PC-9 (cell line): ENCODE data around the gene DENND1A. TPM values are rescaled to one million over a fixed set of nuclear protein-coding genes. Genes with fewer than 3 reads are reported as not detected.

Source experiments
- BruUV-seq: library from RNA; stranded (reverse); fragments of 400-500 nt; replicated peaks from 2 replicates; lab custom pipeline; 2021; lab: Mats Ljungman, UMichigan
- CTCF ChIA-PET: fragments of 300-600 bp; sonication (Branson Sonifier 250); formaldehyde crosslinking; loops from one replicate; lab custom pipeline; 2022; ENCODE audit warnings: antibody characterized with exemption; lab: Charles Lee
- POLR2A ChIA-PET: fragments of 300-600 bp; sonication (Branson Sonifier 250); formaldehyde crosslinking; loops from one replicate; lab custom pipeline; 2022; ENCODE audit warnings: antibody characterized with exemption; ENCODE audit not compliant: unreplicated experiment; lab: Charles Lee
- DNase-seq, 2 experiments: peaks; one replicate each; pipeline versions ENCODE4 v3.0.0 to v3.0.0-alpha.2; 2015 to 2022; ENCODE audit warnings: mixed read lengths in 1 of 2
- H2AFZ ChIP-seq: fragments of 200-600 bp; sonication (generic); 2 replicates; pipeline ENCODE4 v1.8.1; 2017; ENCODE audit warnings: antibody characterized with exemption
- H3F3A ChIP-seq: fragments of 200-600 bp; sonication (generic); 2 replicates; pipeline ENCODE4 v1.8.1; 2017; ENCODE audit warnings: antibody characterized with exemption, mild to moderate bottlenecking, low read depth; ENCODE audit not compliant: insufficient read depth
- H3K27ac ChIP-seq: fragments of 200-600 bp; sonication (generic); 2 replicates; pipeline ENCODE4 v1.6.1; 2016; ENCODE audit warnings: mixed run types
- H3K27me3 ChIP-seq: fragments of 200-600 bp; sonication (generic); 2 replicates; pipeline ENCODE4 v1.6.1; 2016; ENCODE audit warnings: low read depth, mixed run types; ENCODE audit not compliant: insufficient read depth
- H3K36me3 ChIP-seq: fragments of 200-600 bp; sonication (generic); 2 replicates; pipeline ENCODE4 v1.6.1; 2016; ENCODE audit warnings: low read depth, mixed run types
- H3K4me1 ChIP-seq: fragments of 200-600 bp; sonication (generic); replicated peaks from 2 replicates; pipeline ENCODE4 v1.6.1; 2016; ENCODE audit warnings: mixed run types; ENCODE audit not compliant: insufficient read depth
- H3K4me2 ChIP-seq: fragments of 200-600 bp; sonication (generic); 2 replicates; pipeline ENCODE4 v1.6.1; 2017; ENCODE audit warnings: mixed run types
- H3K4me3 ChIP-seq: fragments of 200-600 bp; sonication (generic); 2 replicates; pipeline ENCODE4 v1.6.1; 2016; ENCODE audit warnings: mixed run types
- H3K79me2 ChIP-seq: fragments of 200-600 bp; sonication (generic); 2 replicates; pipeline ENCODE4 v1.6.1; 2017; ENCODE audit warnings: low read depth, mixed run types
- H3K9me2 ChIP-seq: fragments of 200-600 bp; sonication (generic); 2 replicates; pipeline ENCODE4 v1.8.1; 2017; ENCODE audit warnings: mild to moderate bottlenecking; ENCODE audit not compliant: insufficient read depth
- H3K9me3 ChIP-seq: fragments of 200-600 bp; sonication (generic); 2 replicates; pipeline ENCODE4 v1.8.1; 2016; ENCODE audit warnings: low read depth; ENCODE audit not compliant: insufficient read depth
- H4K20me1 ChIP-seq: fragments of 200-600 bp; sonication (generic); 2 replicates; pipeline ENCODE4 v1.8.1; 2017; ENCODE audit not compliant: insufficient read depth
- CTCF ChIP-seq: fragments of 200-600 bp; sonication (generic); conservative IDR thresholded peaks from 2 replicates; pipeline ENCODE4 v1.6.1; 2017; ENCODE audit warnings: mixed run types, antibody characterized with exemption, mild to moderate bottlenecking, moderate library complexity
- EZH2 ChIP-seq: fragments of 200-600 bp; sonication (generic); IDR thresholded peaks from 2 replicates; pipeline ENCODE4 v1.8.0; 2017; ENCODE audit warnings: antibody characterized with exemption, low read depth
- intact Hi-C: fragments of 100-400 bp; cut with micrococcal nuclease; formaldehyde crosslinking; loops from one replicate; pipeline ENCODE4 v1.10.0; 2022; ENCODE audit not compliant: unreplicated experiment
- total RNA-seq: library from RNA; stranded (reverse); gene quantifications from 2 replicates; pipeline ENCODE4 v1.2.3, GENCODE V29; 2021

DENND1A gene
- total RNA-seq, 1 experiment from 2014 or later = 37.7 TPM

- H2AFZ ChIP-seq = no peak overlapping the region
- H3K4me1 ChIP-seq = no peaks in the 10 kb centered on the region
- no peak overlapping the region for H3K4me3 ChIP-seq
- BruUV-seq = no TSS peak
- no peaks in the 10 kb centered on the region for H3F3A ChIP-seq
- POLR2A ChIA-PET = no interaction called here
- H3K27me3 ChIP-seq = no peaks in the 10 kb centered on the region
- no peak overlapping the region for H3K27ac ChIP-seq
- no peaks in the 10 kb centered on the region for H3K9me2 ChIP-seq
- no peak for TF ChIP-seq EZH2
- TF ChIP-seq CTCF = no peak
- no peaks in the 10 kb centered on the region for H4K20me1 ChIP-seq
- H3K4me2 ChIP-seq = no peak overlapping the region
- no peaks in the 10 kb centered on the region for H3K9me3 ChIP-seq
- CTCF ChIA-PET = interaction anchor here (0.6 kb wide), 1 partner anchor 1203 kb away, joined by 3 read pairs; no protein-coding TSS in a partner anchor
- H3K36me3 ChIP-seq = no peaks in the 10 kb centered on the region
- H3K79me2 ChIP-seq = no peaks in the 10 kb centered on the region
- intact Hi-C loops = no loop called here
- no peak for DNase-seq
Observed at GRCh38 chr9:123550797-123551196, 379.1 kb downstream of the DENND1A start.

GRCh38 chr9:123550012-123550411, 379.9 kb downstream of the DENND1A start:
- H3K4me1 ChIP-seq = no peaks in the 10 kb centered on the region
- no peaks in the 10 kb centered on the region for H3K79me2 ChIP-seq
- H4K20me1 ChIP-seq = no peaks in the 10 kb centered on the region
- no peak overlapping the region for H2AFZ ChIP-seq
- H3K9me3 ChIP-seq = no peaks in the 10 kb centered on the region
- H3K9me2 ChIP-seq = no peaks in the 10 kb centered on the region
- no peaks in the 10 kb centered on the region for H3K27me3 ChIP-seq
- H3K36me3 ChIP-seq = no peaks in the 10 kb centered on the region
- DNase-seq = no peak
- no peak for TF ChIP-seq CTCF
- no peak for TF ChIP-seq EZH2
- POLR2A ChIA-PET = no interaction called here
- H3K4me3 ChIP-seq = no peak overlapping the region
- H3K4me2 ChIP-seq = no peak overlapping the region
- H3F3A ChIP-seq = no peaks in the 10 kb centered on the region
- intact Hi-C loops = no loop called here
- H3K27ac ChIP-seq = no peak overlapping the region
- CTCF ChIA-PET = interaction anchor here (0.6 kb wide), 1 partner anchor 895 kb away, joined by 3 read pairs; no protein-coding TSS in a partner anchor
- BruUV-seq = no TSS peak

DNA sequence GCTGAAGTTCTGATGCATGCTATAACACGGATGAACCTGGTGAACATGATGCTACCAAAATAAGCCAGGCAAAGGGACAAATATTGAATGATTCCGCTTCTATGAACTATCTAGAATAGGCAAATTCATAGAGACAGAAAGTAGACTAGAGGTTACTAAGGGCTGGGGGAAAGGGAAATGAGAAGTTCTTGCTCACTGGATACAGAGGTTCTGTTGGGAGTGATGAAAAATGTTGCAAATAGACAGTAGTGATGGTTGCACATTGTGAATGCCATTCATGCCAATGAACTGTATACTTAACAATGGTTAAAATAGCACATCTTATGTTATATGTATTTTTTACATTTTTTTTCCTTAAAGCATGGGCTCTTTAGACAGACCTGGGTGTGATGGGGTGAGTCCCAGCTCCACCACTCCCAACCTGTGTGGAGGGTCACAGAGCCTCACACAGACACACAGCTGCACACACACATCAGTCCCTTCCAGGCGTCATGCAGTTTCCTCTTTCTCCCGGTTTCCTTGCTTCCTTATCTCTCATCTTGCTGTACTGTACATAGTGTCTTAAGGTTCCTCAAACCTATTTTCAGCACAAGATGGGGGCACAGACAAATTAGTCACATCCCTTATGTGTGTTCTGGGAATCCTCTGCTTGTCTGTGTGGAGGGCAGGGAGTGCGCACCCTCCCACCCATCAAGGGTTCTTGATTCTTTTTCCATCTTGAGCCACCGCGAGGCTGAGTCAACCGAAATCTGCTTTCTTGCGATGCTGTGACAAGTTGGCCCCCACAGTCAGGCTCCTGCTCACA, 381.0 kb downstream of the DENND1A start:
- Histone ChIP-seq H3K9me3 (no peaks in the 10 kb centered on the region), H3K27ac (no peak overlapping the region), H3K9me2 (no peaks in the 10 kb centered on the region), H3K79me2 (no peaks in the 10 kb centered on the region), H3F3A (no peaks in the 10 kb centered on the region; the same call in 1 of the 2 replicates), H3K4me1 (no peaks in the 10 kb centered on the region), H3K27me3 (no peaks in the 10 kb centered on the region), H3K4me2 (no peak overlapping the region), H4K20me1 (peaks cover 5% of the 10 kb centered on the region), H3K36me3 (no peaks in the 10 kb centered on the region), H2AFZ (no peak overlapping the region), H3K4me3 (no peak overlapping the region)
- no TSS peak for BruUV-seq
- DNase-seq = no peak
- ChIA-PET POLR2A (no interaction called here), CTCF (no interaction called here)
- TF ChIP-seq EZH2 (no peak), CTCF (no peak)
- intact Hi-C loops = loop anchor here (10.0 kb wide), 2 partner anchors 776 to 986 kb away; no protein-coding TSS in a partner anchor
